ENCODE data around the gene PYM1. TPM values are rescaled to one million over a fixed set of nuclear protein-coding genes. Genes with fewer than 3 reads are reported as not detected.
"Not testable (repeated sequence)": the region's sequence is repeated elsewhere in the genome, so short reads cannot be mapped to it uniquely, and the experiment has no call there.

The PYM1 gene
- polyA plus RNA-seq, 2 of the 4 experiments (the other 2 are of a cell fraction): 30.4 to 49.5 TPM

DNA sequence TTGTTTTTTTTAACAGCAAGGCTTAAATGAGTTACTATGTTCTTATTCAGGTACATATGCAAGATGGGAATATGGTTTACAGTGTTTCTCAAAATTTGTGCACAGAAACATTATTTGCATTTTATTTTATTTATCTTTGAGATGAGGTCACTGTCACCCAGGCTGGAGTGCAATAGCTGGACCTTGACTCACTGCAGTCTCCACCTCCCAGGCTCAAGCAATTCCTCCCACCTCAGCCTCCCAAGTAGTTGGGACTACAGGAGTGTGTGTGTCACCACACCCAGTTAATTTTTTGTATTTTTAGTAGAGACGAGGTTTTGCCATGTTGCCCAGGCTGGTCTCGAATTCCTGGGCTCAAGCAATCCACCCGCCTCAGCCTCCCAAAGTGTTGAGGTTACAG is 8.7 kb downstream of the PYM1 start:
- Histone ChIP-seq H3K27ac (peak overlapping the region; percentile 46 to 72; a peak in 4 of 6 replicates), H3K4me2 (peak overlapping the region; percentile 56), H3K4me1 (peaks cover 28% of the 10 kb centered on the region)
- WGBS (ENCODE audit: missing lambda C conversion rate): 49% methylated on average over 3 of the region's 3 CpGs
- DNase-seq (ENCODE audit: low read depth in 1 of 2, low spot score in 1 of 2): peak in 1 of 2 experiments; percentile 72
- CTCF ChIA-PET: interaction anchor here (5.1 kb wide), 1 partner anchor 21 kb away, joined by 24 read pairs; no protein-coding TSS in a partner anchor
- H3K4me3 ChIP-seq; POLR2A ChIA-PET; FAIRE-seq; H3K9me3 ChIP-seq; TF ChIP-seq FOSL2 (IDR thresholded peaks at IDR 0.05): not testable (repeated sequence)
- peak; percentile 86 to 88 for ATAC-seq
- peak; percentile 32; the same call in 1 of the 2 replicates for TF ChIP-seq FOSL2 (CRISPR knock-in tag; IDR thresholded peaks at IDR 0.05)

DNA sequence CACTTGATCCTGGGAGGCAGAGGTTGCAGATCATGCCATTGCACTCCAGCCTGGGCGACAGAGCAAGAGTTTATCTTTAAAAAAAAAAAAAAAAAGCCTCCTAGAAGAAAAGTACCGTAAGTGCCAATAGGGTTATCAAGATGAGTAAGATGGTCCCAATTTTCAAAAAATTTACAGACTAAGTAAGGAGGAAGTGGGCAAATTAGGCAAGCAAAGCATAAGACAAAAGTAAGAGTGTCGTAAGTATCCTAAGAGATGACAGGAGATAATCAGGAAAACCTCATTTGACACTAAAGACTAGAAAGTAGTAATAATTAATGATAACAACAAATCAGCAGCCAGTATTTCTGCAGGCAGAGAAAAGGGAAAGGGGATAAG is 12.2 kb downstream of the PYM1 start:
- H3K9me3 ChIP-seq: no peaks in the 10 kb centered on the region
- H3K27ac ChIP-seq: no peak overlapping the region
- H3K4me1 ChIP-seq: peaks cover 28% of the 10 kb centered on the region
- ATAC-seq (no peak), FAIRE-seq (no peak), DNase-seq (ENCODE audit: low read depth in 1 of 2, low spot score in 1 of 2) (no peak)
- ChIA-PET POLR2A (no interaction called here), CTCF (interaction anchor here (0.6 to 5.6 kb wide), 5 partner anchors 11 to 138 kb away, joined by 3 to 52 read pairs (median 5); partner anchors contain the start of gene PYM1)
- WGBS (ENCODE audit: missing lambda C conversion rate): 83% methylated on average over 3 of the region's 3 CpGs
- TF ChIP-seq KDM1A (IDR thresholded peaks at IDR 0.05; ENCODE audit: low read depth): no peak
- TF ChIP-seq SMC3 (IDR thresholded peaks at IDR 0.05): no peak
- TF ChIP-seq, protein P1, sequence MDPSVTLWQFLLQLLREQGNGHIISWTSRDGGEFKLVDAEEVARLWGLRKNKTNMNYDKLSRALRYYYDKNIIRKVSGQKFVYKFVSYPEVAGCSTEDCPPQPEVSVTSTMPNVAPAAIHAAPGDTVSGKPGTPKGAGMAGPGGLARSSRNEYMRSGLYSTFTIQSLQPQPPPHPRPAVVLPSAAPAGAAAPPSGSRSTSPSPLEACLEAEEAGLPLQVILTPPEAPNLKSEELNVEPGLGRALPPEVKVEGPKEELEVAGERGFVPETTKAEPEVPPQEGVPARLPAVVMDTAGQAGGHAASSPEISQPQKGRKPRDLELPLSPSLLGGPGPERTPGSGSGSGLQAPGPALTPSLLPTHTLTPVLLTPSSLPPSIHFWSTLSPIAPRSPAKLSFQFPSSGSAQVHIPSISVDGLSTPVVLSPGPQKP (IDR thresholded peaks at IDR 0.05; ENCODE audit: low read depth, low read length): no peak
- no peak for TF ChIP-seq HOXB13 (CRISPR knock-in tag; IDR thresholded peaks at IDR 0.05; ENCODE audit: low read depth)
- no peak for TF ChIP-seq MYC (IDR thresholded peaks at IDR 0.05; ENCODE audit: borderline replicate concordance, low read length)
- TF ChIP-seq, protein P2, sequence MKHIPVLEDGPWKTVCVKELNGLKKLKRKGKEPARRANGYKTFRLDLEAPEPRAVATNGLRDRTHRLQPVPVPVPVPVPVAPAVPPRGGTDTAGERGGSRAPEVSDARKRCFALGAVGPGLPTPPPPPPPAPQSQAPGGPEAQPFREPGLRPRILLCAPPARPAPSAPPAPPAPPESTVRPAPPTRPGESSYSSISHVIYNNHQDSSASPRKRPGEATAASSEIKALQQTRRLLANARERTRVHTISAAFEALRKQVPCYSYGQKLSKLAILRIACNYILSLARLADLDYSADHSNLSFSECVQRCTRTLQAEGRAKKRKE (CRISPR knock-in tag; IDR thresholded peaks at IDR 0.05; ENCODE audit: low read depth): no peak
- TF ChIP-seq, protein P3, sequence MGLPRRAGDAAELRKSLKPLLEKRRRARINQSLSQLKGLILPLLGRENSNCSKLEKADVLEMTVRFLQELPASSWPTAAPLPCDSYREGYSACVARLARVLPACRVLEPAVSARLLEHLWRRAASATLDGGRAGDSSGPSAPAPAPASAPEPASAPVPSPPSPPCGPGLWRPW (IDR thresholded peaks at IDR 0.05): no peak
- TF ChIP-seq JUN (IDR thresholded peaks at IDR 0.05): no peak
- no peak for TF ChIP-seq CBX8 (IDR thresholded peaks at IDR 0.05)
- TF ChIP-seq JUNB (IDR thresholded peaks at IDR 0.05): no peak
- TF ChIP-seq, protein P4, sequence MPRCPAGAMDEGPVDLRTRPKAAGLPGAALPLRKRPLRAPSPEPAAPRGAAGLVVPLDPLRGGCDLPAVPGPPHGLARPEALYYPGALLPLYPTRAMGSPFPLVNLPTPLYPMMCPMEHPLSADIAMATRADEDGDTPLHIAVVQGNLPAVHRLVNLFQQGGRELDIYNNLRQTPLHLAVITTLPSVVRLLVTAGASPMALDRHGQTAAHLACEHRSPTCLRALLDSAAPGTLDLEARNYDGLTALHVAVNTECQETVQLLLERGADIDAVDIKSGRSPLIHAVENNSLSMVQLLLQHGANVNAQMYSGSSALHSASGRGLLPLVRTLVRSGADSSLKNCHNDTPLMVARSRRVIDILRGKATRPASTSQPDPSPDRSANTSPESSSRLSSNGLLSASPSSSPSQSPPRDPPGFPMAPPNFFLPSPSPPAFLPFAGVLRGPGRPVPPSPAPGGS (IDR thresholded peaks at IDR 0.05): no peak
- TF ChIP-seq RCOR1 (IDR thresholded peaks at IDR 0.05; ENCODE audit: low read depth, low read length): no peak
- TF ChIP-seq ZSCAN20 (CRISPR knock-in tag; IDR thresholded peaks at IDR 0.05): no peak
- no peak for TF ChIP-seq ESRRA (IDR thresholded peaks at IDR 0.05; ENCODE audit: borderline replicate concordance, low read length)
- no peak for TF ChIP-seq HEYL (CRISPR knock-in tag; IDR thresholded peaks at IDR 0.05)
- no peak for TF ChIP-seq CHD4 (IDR thresholded peaks at IDR 0.05; ENCODE audit: borderline replicate concordance)
- TF ChIP-seq TFCP2L1 (CRISPR knock-in tag; IDR thresholded peaks at IDR 0.05): no peak
- no peak for TF ChIP-seq POLR2AphosphoS2 (conservative IDR thresholded peaks at IDR 0.05; ENCODE audit: low read length)
- no peak for TF ChIP-seq TP53 (CRISPR knock-in tag; IDR thresholded peaks at IDR 0.05)
- H3K4me3 ChIP-seq: no peak overlapping the region
- H3K4me2 ChIP-seq: no peak overlapping the region

DNA sequence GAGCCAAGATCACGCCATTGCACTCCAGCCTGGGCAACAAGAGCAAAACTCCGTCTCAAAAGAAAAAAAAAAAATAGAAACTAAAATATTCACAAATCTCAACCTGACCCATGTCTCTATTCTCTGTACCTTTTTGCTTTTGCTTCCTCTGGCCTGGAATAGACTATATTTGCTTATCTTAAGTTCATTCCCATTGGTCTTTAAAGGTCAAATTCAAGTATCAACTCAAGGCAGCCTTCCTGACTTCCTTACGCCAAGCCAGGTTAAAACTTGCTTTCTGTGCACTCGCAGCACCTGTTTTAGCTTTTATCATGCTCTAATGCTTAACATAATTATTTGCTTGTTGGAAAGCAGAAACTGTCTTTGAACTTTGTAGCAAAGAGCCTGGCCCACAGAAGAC is 14.8 kb downstream of the PYM1 start:
- FAIRE-seq: no peak
- ATAC-seq: no peak
- Histone ChIP-seq H3K4me1 (peaks cover 28% of the 10 kb centered on the region), H3K4me3 (no peak overlapping the region), H3K4me2 (no peak overlapping the region), H3K27ac (no peak overlapping the region), H3K9me3 (no peaks in the 10 kb centered on the region)
- no peak for TF ChIP-seq HOXB5 (CRISPR knock-in tag; IDR thresholded peaks at IDR 0.05)
- no peak for TF ChIP-seq CBX8 (IDR thresholded peaks at IDR 0.05)
- TF ChIP-seq, protein P5, sequence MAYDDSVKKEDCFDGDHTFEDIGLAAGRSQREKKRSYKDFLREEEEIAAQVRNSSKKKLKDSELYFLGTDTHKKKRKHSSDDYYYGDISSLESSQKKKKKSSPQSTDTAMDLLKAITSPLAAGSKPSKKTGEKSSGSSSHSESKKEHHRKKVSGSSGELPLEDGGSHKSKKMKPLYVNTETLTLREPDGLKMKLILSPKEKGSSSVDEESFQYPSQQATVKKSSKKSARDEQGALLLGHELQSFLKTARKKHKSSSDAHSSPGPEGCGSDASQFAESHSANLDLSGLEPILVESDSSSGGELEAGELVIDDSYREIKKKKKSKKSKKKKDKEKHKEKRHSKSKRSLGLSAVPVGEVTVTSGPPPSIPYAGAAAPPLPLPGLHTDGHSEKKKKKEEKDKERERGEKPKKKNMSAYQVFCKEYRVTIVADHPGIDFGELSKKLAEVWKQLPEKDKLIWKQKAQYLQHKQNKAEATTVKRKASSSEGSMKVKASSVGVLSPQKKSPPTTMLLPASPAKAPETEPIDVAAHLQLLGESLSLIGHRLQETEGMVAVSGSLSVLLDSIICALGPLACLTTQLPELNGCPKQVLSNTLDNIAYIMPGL (CRISPR knock-in tag; IDR thresholded peaks at IDR 0.05; ENCODE audit: borderline replicate concordance): no peak
- no peak for TF ChIP-seq KDM5A (IDR thresholded peaks at IDR 0.05)
- TF ChIP-seq CHD2 (IDR thresholded peaks at IDR 0.05; ENCODE audit: low read length, partially characterized antibody): no peak
- TF ChIP-seq JUN (IDR thresholded peaks at IDR 0.05): no peak
- no peak for TF ChIP-seq SMC3 (IDR thresholded peaks at IDR 0.05)
- CTCF ChIA-PET: interaction anchor here (0.9 to 5.6 kb wide), 3 partner anchors 12 to 174 kb away, joined by 3 to 52 read pairs (median 4); partner anchors contain the start of gene PYM1
- WGBS (ENCODE audit: missing lambda C conversion rate): 97% methylated on average over 4 of the region's 4 CpGs
- POLR2A ChIA-PET: no interaction called here
- DNase-seq (ENCODE audit: low read depth in 1 of 2, low spot score in 1 of 2): no peak

Measured in A549 (cell line).